H1 (cell line): Measurements from ENCODE around the gene COX6A1. TPM values are rescaled to one million over a fixed set of nuclear protein-coding genes. Genes with fewer than 3 reads are reported as not detected.

ENCODE experiments used
- CTCF ChIA-PET: fragments of 300-600 bp; sonication (Branson Sonifier 250); formaldehyde crosslinking; loops from one replicate; lab custom pipeline; 2021; ENCODE audit not compliant: partially characterized antibody; lab: Charles Lee
- POLR2A ChIA-PET: fragments of 300-600 bp; sonication (Branson Sonifier 250); formaldehyde crosslinking; loops from one replicate; lab custom pipeline; 2021; ENCODE audit warnings: inconsistent platforms; ENCODE audit not compliant: partially characterized antibody; lab: Charles Lee
- DNase-seq, 2 experiments: peaks; one replicate each; pipeline versions ENCODE4 v3.0.0 to v3.0.0-alpha.2; 2010 to 2022; ENCODE audit warnings: low spot score in 2 of 2, low read depth in 1 of 2, mixed read lengths in 1 of 2
- FAIRE-seq: peaks from 2 replicates; lab custom pipeline; 2011; peaks lifted over from hg19 to GRCh38; lab: Jason Lieb, UNC
- H2AFZ ChIP-seq: 2 replicates; pipeline ENCODE4 v1.8.1; 2012; ENCODE audit warnings: low read length, inconsistent platforms
- H2AK5ac ChIP-seq: 2 replicates; pipeline ENCODE4 v1.6.1; 2013; ENCODE audit warnings: low read depth, low read length
- H2BK120ac ChIP-seq: replicated peaks from 2 replicates; pipeline ENCODE3; 2013; ENCODE audit warnings: low read depth, low read length, inconsistent platforms
- H2BK12ac ChIP-seq: 2 replicates; pipeline ENCODE4 v1.6.1; 2013; ENCODE audit warnings: low read depth, low read length
- H2BK15ac ChIP-seq: 2 replicates; pipeline ENCODE4 v1.6.1; 2013; ENCODE audit warnings: low read length
- H2BK20ac ChIP-seq: 2 replicates; pipeline ENCODE4 v1.6.1; 2013; ENCODE audit warnings: low read length
- H2BK5ac ChIP-seq: 2 replicates; pipeline ENCODE4 v1.6.1; 2013; ENCODE audit warnings: low read depth, low read length
- H3K14ac ChIP-seq: 2 replicates; pipeline ENCODE4 v1.6.1; 2013; ENCODE audit warnings: inconsistent platforms; ENCODE audit not compliant: insufficient read length
- H3K18ac ChIP-seq: 2 replicates; pipeline ENCODE4 v1.6.1; 2013; ENCODE audit warnings: low read length; ENCODE audit errors: extremely low read depth
- H3K23ac ChIP-seq: 2 replicates; pipeline ENCODE4 v1.6.1; 2013; ENCODE audit warnings: inconsistent platforms; ENCODE audit not compliant: insufficient read length
- H3K23me2 ChIP-seq: 2 replicates; pipeline ENCODE4 v1.6.1; 2013; ENCODE audit warnings: low read depth, low read length
- H3K27ac ChIP-seq: 2 replicates; pipeline ENCODE4 v1.6.1; 2011; ENCODE audit warnings: low read depth, low read length, inconsistent platforms
- H3K27me3 ChIP-seq, 4 experiments: replicated peaks in 1 of 4; 1 replicate in 1 of 4; 2 replicates in 3 of 4; pipeline versions ENCODE4 v1.6.1 to v1.8.1; 2011 to 2013; ENCODE audit warnings: low read length in 3 of 4, mild to moderate bottlenecking in 3 of 4, inconsistent platforms in 2 of 4, mixed read lengths in 2 of 4, moderate library complexity in 1 of 4; ENCODE audit not compliant: control insufficient read depth in 3 of 4, insufficient read depth in 3 of 4; ENCODE audit errors: extremely low read depth in 1 of 4
- H3K36me3 ChIP-seq, 4 experiments: 2 replicates each; pipeline versions ENCODE4 v1.6.1 to v1.8.1; 2011 to 2013; ENCODE audit warnings: mild to moderate bottlenecking in 4 of 4, low read length in 3 of 4, moderate library complexity in 2 of 4, control low read depth in 1 of 4, inconsistent platforms in 1 of 4; ENCODE audit not compliant: insufficient read depth in 4 of 4, control insufficient read depth in 2 of 4
- H3K4ac ChIP-seq: replicated peaks from 2 replicates; pipeline ENCODE3; 2013; ENCODE audit warnings: low read length, low read depth, mixed read lengths, inconsistent platforms; ENCODE audit not compliant: insufficient read length
- H3K4me1 ChIP-seq, 4 experiments: replicated peaks in 1 of 4; 1 replicate in 1 of 4; 2 replicates in 3 of 4; pipeline versions ENCODE4 v1.6.1 to v1.8.1; 2011 to 2013; ENCODE audit warnings: low read length in 3 of 4, inconsistent platforms in 2 of 4, mixed read lengths in 1 of 4; ENCODE audit not compliant: insufficient read depth in 4 of 4, control insufficient read depth in 3 of 4
- H3K4me2 ChIP-seq, 2 experiments: 2 replicates each; pipeline versions ENCODE4 v1.6.1 to v1.8.1; 2011 to 2013; ENCODE audit warnings: low read depth in 2 of 2, low read length in 2 of 2, control low read depth in 1 of 2, inconsistent platforms in 1 of 2, mild to moderate bottlenecking in 1 of 2; ENCODE audit not compliant: insufficient read depth in 1 of 2
- H3K4me3 ChIP-seq, 4 experiments: fragments of 200-600, 300-600 bp in 1 of 4; sonication (generic), shearing (Covaris generic), sonication (Bioruptor Twin) in 1 of 4; 2 replicates each; pipeline versions ENCODE4 v1.5.1 to v1.8.1; 2011 to 2016; ENCODE audit warnings: low read length in 4 of 4, low read depth in 3 of 4, control low read depth in 2 of 4, inconsistent platforms in 2 of 4, mild to moderate bottlenecking in 2 of 4, mixed read lengths in 1 of 4, moderate library complexity in 1 of 4; ENCODE audit not compliant: insufficient read depth in 2 of 4; ENCODE audit errors: extremely low read depth in 1 of 4
- H3K56ac ChIP-seq: replicated peaks from 2 replicates; pipeline ENCODE3; 2013; ENCODE audit warnings: low read depth, mild to moderate bottlenecking, mixed read lengths, low read length, inconsistent platforms; ENCODE audit not compliant: insufficient read length
- H3K79me1 ChIP-seq: 2 replicates; pipeline ENCODE4 v1.6.1; 2013; ENCODE audit warnings: low read depth, low read length, control low read depth
- H3K79me2 ChIP-seq, 2 experiments: 2 replicates each; pipeline versions ENCODE4 v1.6.1 to v1.8.1; 2012 to 2013; ENCODE audit warnings: low read length in 2 of 2, mild to moderate bottlenecking in 2 of 2, inconsistent platforms in 1 of 2; ENCODE audit not compliant: insufficient read depth in 2 of 2, control insufficient read depth in 1 of 2
- H3K9ac ChIP-seq, 4 experiments: replicated peaks in 1 of 4; 1 replicate in 1 of 4; 2 replicates in 3 of 4; pipeline versions ENCODE4 v1.6.1 to v1.8.1; 2011 to 2013; ENCODE audit warnings: low read depth in 3 of 4, low read length in 3 of 4, control low read depth in 2 of 4, mild to moderate bottlenecking in 2 of 4, moderate library complexity in 2 of 4, inconsistent platforms in 1 of 4; ENCODE audit errors: extremely low read depth in 1 of 4
- H3K9me3 ChIP-seq, 2 experiments: 2 replicates each; pipeline versions ENCODE4 v1.6.1 to v1.8.1; 2012 to 2013; ENCODE audit warnings: mild to moderate bottlenecking in 2 of 2, moderate library complexity in 2 of 2, control low read depth in 1 of 2, inconsistent platforms in 1 of 2, low read depth in 1 of 2, low read length in 1 of 2, mixed read lengths in 1 of 2; ENCODE audit not compliant: insufficient read depth in 2 of 2
- H4K20me1 ChIP-seq, 2 experiments: replicated peaks in 1 of 2; 2 replicates each; pipeline versions ENCODE3 to v1.8.1; 2011 to 2013; ENCODE audit warnings: inconsistent platforms in 2 of 2, low read length in 2 of 2, mild to moderate bottlenecking in 1 of 2; ENCODE audit not compliant: insufficient read depth in 2 of 2, control insufficient read depth in 1 of 2
- H4K5ac ChIP-seq: 2 replicates; pipeline ENCODE4 v1.6.1; 2013; ENCODE audit warnings: low read length, low read depth, mixed read lengths, inconsistent platforms; ENCODE audit not compliant: insufficient read length
- H4K8ac ChIP-seq: 2 replicates; pipeline ENCODE4 v1.8.0; 2013; ENCODE audit warnings: mild to moderate bottlenecking, moderate library complexity, low read length, inconsistent platforms; ENCODE audit not compliant: insufficient read depth; ENCODE audit errors: extremely low read depth
- H4K91ac ChIP-seq: replicated peaks from 2 replicates; pipeline ENCODE3; 2013; ENCODE audit warnings: low read length, mixed read lengths, inconsistent platforms; ENCODE audit not compliant: insufficient read length
- CTBP2 ChIP-seq: IDR thresholded peaks from 2 replicates; pipeline ENCODE4 v1.7.0; 2011; ENCODE audit warnings: borderline replicate concordance, mild to moderate bottlenecking, moderate library complexity, mixed read lengths, low read length; ENCODE audit not compliant: insufficient read depth, insufficient read length
- KDM1A ChIP-seq: fragments of 200-600, 300-600 bp; sonication (generic); IDR thresholded peaks from 2 replicates; pipeline ENCODE4 v1.7.1; 2016; ENCODE audit warnings: mild to moderate bottlenecking, low read length, borderline replicate concordance
- RNF2 ChIP-seq: fragments of 200-900, 300-1000 bp; sonication (generic); IDR thresholded peaks from 2 replicates; pipeline ENCODE4 v1.7.1; 2016; ENCODE audit warnings: borderline replicate concordance, low read depth, mild to moderate bottlenecking, antibody characterized with exemption, low read length; ENCODE audit not compliant: poor library complexity, severe bottlenecking; ENCODE audit errors: missing control alignments
- WGBS, 2 experiments: shearing (Covaris generic) in 1 of 2; methylation state at CpG; one replicate each; pipeline versions ENCODE4 v1.1.6 to v1.1.7; 2013 to 2015; ENCODE audit warnings: low lambda C conversion rate in 2 of 2, mixed read lengths in 2 of 2, inconsistent platforms in 1 of 2, low coverage in 1 of 2, missing lambda C conversion rate in 1 of 2; ENCODE audit not compliant: insufficient replicate concordance in 2 of 2, insufficient coverage in 1 of 2, insufficient read length in 1 of 2; ENCODE audit errors: extremely low coverage in 1 of 2, missing lambda C conversion rate in 1 of 2; 5-methylcytosine and 5-hydroxymethylcytosine counted together
- polyA plus RNA-seq, 7 experiments: library from polyadenylated mRNA; depleted of rRNA in 3 of 7; stranded (reverse) in 5 of 7; unstranded in 2 of 7; fragments of >200 nt in 5 of 7; fragments of 200-250 nt in 2 of 7; gene quantifications; 1 replicate in 5 of 7; 2 replicates in 1 of 7; 4 replicates in 1 of 7; pipeline versions ENCODE4 v1.2.1 to v1.2.3, GENCODE V29; 2011 to 2013; ENCODE audit warnings: missing spikeins in 2 of 7, mixed read lengths in 2 of 7
- total RNA-seq: library from RNA; stranded (reverse); fragmentation: NEBNext Ultra II Directional; extraction: Animal tissue kit (Norgen Biotek cat#: 25700); gene quantifications from 2 replicates; pipeline ENCODE4 v1.2.1, GENCODE V29; 2021

Gene COX6A1
- total and polyA plus RNA-seq, 2 of the 8 experiments (the other 6 are each of a cell fraction or from before 2014, with no cell fraction given), result 437 to 2,792 TPM

DNA sequence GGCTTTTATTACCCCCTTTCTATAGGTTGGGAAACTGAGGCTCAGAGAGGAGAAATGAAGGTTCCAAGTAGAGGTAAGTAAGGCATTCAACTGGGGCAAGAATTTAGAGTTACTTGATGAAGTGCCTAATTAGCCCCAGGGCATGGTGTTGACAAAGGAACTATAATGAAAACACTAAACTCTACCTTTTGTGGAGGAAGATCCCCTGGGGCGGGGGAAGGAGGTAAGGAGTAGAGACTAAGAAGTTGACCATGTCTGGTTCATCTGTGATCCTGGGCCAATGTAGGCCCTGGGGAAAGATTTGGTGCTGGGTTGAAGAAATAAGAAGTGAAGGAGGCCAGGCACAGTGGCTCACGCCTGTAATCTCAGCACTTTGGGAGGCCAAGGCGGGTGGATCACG, 16.2 kb upstream of the COX6A1 start:
- Histone ChIP-seq H2BK20ac (no peak overlapping the region), H3K4me3 (no peak overlapping the region), H3K56ac (no peak overlapping the region), H3K9me3 (no peaks in the 10 kb centered on the region), H3K36me3 (no peaks in the 10 kb centered on the region), H3K23ac (no peak overlapping the region), H3K79me2 (no peaks in the 10 kb centered on the region), H2BK5ac (no peak overlapping the region), H4K20me1 (no peaks in the 10 kb centered on the region), H3K4me2 (no peak overlapping the region), H2BK120ac (no peak overlapping the region), H2BK15ac (no peak overlapping the region), H3K23me2 (no peaks in the 10 kb centered on the region), H4K8ac (no peak overlapping the region), H2AK5ac (peak overlapping the region; percentile 39; the same call in 1 of the 2 replicates), H4K91ac (no peak overlapping the region), H3K14ac (no peak overlapping the region), H3K18ac (no peak overlapping the region), H2AFZ (no peak overlapping the region), H4K5ac (no peak overlapping the region), H3K79me1 (no peaks in the 10 kb centered on the region), H3K4me1 (peaks cover 0 to 4% (median 0%) of the 10 kb centered on the region in 4 experiments; a peak in 1 of 7 replicates), H3K27me3 (no peaks in the 10 kb centered on the region), H3K9ac (no peak overlapping the region), H3K27ac (no peak overlapping the region), H2BK12ac (no peak overlapping the region), H3K4ac (no peak overlapping the region)
- TF ChIP-seq RNF2 (no peak), KDM1A (no peak), CTBP2 (no peak)
- FAIRE-seq, result no peak
- ChIA-PET CTCF (interaction anchor here (1.8 kb wide), 1 partner anchor 55 kb away, joined by 6 read pairs; no protein-coding TSS in a partner anchor), POLR2A (interaction anchor here (1.2 to 1.6 kb wide), 2 partner anchors 55 to 71 kb away, joined by 4 read pairs; no protein-coding TSS in a partner anchor)
- no peak for DNase-seq
- 88% methylated on average over 4 of the region's 4 CpGs; no CpG with 5 or more reads in 1 of the 2 experiments for WGBS, 2 experiments
